ENCODE measurements around the gene SPTLC3. TPM values are rescaled to one million over a fixed set of nuclear protein-coding genes. Genes with fewer than 3 reads are reported as not detected.

The SPTLC3 gene
- total RNA-seq, 2 donors from 2014 or later: 5.3 to 18.4 TPM

DNA sequence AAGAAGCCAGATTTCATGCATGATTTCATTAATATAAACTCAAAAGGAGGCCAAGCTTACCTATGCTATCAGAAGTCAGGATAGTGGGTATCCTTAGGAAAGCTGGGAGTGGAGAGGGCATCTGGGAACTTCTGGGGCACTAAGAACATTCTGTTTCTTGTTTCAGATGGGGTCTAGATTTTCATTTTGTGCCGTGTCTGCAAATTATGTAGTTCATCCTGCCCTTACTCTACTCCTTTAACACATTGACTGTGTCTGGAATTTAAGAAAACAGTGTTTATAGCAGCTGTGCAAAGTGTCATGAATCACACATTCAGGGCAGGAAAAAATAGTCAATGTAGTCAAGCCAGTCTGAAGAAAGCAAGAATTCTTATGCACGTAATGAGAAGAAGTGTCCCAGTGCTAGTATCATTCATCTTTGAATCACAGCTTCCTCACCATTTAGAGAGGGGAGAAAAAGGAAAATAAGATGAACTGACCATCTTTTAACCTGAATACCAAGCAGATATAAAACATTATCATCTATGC lies 11.6 kb upstream of the SPTLC3 start:
- no peak overlapping the region for H3K27ac ChIP-seq
- H3K36me3 ChIP-seq (replicated peaks in 1 of 2; ENCODE audit: insufficient read depth in 1 of 2, low read depth in 2 of 2): no peaks in the 10 kb centered on the region
- intact Hi-C loops (cut with DNase I): no loop called here
- H3K4me1 ChIP-seq: no peaks in the 10 kb centered on the region
- no peak for ATAC-seq
- H3K9me3 ChIP-seq: no peaks in the 10 kb centered on the region
- WGBS, 2 donors: 56 to 69% methylated on average over 2 of the region's 2 CpGs
- TF ChIP-seq POLR2A (IDR thresholded peaks at IDR 0.05): no peak
- TF ChIP-seq, protein P1, sequence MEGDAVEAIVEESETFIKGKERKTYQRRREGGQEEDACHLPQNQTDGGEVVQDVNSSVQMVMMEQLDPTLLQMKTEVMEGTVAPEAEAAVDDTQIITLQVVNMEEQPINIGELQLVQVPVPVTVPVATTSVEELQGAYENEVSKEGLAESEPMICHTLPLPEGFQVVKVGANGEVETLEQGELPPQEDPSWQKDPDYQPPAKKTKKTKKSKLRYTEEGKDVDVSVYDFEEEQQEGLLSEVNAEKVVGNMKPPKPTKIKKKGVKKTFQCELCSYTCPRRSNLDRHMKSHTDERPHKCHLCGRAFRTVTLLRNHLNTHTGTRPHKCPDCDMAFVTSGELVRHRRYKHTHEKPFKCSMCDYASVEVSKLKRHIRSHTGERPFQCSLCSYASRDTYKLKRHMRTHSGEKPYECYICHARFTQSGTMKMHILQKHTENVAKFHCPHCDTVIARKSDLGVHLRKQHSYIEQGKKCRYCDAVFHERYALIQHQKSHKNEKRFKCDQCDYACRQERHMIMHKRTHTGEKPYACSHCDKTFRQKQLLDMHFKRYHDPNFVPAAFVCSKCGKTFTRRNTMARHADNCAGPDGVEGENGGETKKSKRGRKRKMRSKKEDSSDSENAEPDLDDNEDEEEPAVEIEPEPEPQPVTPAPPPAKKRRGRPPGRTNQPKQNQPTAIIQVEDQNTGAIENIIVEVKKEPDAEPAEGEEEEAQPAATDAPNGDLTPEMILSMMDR (IDR thresholded peaks at IDR 0.05): no peak
- no peak overlapping the region for H3K4me3 ChIP-seq
- DNase-seq: no peak
- no peaks in the 10 kb centered on the region for H3K27me3 ChIP-seq

DNA sequence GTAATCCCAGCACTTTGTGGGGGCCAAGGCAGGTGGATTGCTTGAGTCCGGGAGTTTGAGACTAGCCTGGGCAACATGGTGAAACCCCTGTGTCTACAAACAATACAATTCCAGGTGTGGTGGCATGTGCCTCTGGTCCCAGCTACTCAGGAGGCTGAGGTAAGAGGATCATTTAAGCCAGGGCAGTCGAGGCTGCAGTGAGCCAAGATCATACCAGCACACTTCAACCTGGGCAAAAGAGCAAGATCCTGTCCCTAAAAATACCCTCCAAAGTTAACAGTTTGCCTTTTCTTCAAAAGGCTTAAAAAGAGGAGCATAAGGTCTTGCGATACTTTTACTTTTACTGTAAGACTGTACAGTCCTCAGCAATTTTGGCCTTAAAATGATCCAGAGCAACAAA lies 10.7 kb upstream of the SPTLC3 start:
- Histone ChIP-seq H3K4me1 (no peaks in the 10 kb centered on the region), H3K27ac (no peak overlapping the region), H3K27me3 (no peaks in the 10 kb centered on the region), H3K9me3 (no peaks in the 10 kb centered on the region), H3K36me3 (replicated peaks in 1 of 2; ENCODE audit: insufficient read depth in 1 of 2, low read depth in 2 of 2) (no peaks in the 10 kb centered on the region), H3K4me3 (no peak overlapping the region)
- WGBS, 2 donors: 83 to 90% methylated on average over 3 of the region's 3 CpGs
- DNase-seq (no peak), ATAC-seq (no peak)
- intact Hi-C loops (cut with DNase I): no loop called here
- no peak for TF ChIP-seq POLR2A (IDR thresholded peaks at IDR 0.05)
- TF ChIP-seq, protein P1 (IDR thresholded peaks at IDR 0.05): no peak

DNA sequence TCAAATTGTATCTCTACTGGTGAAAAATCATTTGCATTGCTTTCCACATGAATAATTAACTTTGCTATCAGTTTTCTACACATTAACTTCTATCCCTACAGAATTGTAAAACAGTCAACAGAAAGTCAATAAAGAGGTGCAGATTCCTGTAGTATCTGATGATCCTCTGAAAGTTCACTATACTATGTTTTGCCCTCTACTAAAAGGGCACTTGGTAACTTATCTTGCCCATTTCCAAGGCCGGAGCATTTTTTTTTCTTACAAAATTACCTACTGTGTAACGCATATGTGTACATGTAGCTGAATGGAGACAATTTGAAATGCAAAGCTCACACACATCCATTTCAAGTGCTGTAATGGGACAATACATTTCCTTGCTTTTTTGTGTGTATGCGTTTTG lies 9.6 kb upstream of the SPTLC3 start:
- no peaks in the 10 kb centered on the region for H3K27me3 ChIP-seq
- H3K4me1 ChIP-seq: no peaks in the 10 kb centered on the region
- DNase-seq (no peak), ATAC-seq (no peak)
- H3K36me3 ChIP-seq (replicated peaks in 1 of 2; ENCODE audit: insufficient read depth in 1 of 2, low read depth in 2 of 2): no peaks in the 10 kb centered on the region
- H3K4me3 ChIP-seq: no peak overlapping the region
- intact Hi-C loops (cut with DNase I): no loop called here
- H3K9me3 ChIP-seq: no peaks in the 10 kb centered on the region
- TF ChIP-seq, protein P1 (IDR thresholded peaks at IDR 0.05): no peak
- TF ChIP-seq POLR2A (IDR thresholded peaks at IDR 0.05): no peak
- H3K27ac ChIP-seq: no peak overlapping the region
- 50 to 57% methylated on average over 3 of the region's 3 CpGs for WGBS, 2 donors

DNA sequence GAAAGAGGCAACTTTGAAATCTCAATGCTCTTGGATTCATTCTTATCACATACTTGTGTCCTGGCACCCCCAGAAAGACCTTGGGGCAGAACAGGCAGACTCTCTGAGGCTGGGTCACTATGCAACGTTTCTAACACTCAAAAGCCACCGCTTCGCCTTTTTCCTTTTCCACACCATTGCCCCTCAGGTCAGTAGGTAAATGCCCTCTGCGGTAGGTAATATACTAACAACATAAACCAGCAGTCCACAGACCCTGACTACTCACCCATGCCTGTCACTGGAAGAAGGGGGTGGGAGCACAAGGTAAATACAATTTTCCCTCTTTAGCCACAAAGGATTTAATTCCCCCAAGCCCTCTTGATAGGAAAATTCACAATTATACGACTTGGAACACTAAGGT lies 6.5 kb upstream of the SPTLC3 start:
- TF ChIP-seq, protein P1 (IDR thresholded peaks at IDR 0.05): no peak
- no peak for TF ChIP-seq POLR2A (IDR thresholded peaks at IDR 0.05)
- intact Hi-C loops (cut with DNase I): no loop called here
- Histone ChIP-seq H3K4me3 (no peak overlapping the region), H3K27ac (no peak overlapping the region), H3K4me1 (no peaks in the 10 kb centered on the region), H3K36me3 (replicated peaks in 1 of 2; ENCODE audit: insufficient read depth in 1 of 2, low read depth in 2 of 2) (no peaks in the 10 kb centered on the region), H3K9me3 (no peaks in the 10 kb centered on the region), H3K27me3 (no peaks in the 10 kb centered on the region)
- ATAC-seq: no peak
- WGBS, 2 donors: 72 to 91% methylated on average over 5 of the region's 5 CpGs
- no peak for DNase-seq

DNA sequence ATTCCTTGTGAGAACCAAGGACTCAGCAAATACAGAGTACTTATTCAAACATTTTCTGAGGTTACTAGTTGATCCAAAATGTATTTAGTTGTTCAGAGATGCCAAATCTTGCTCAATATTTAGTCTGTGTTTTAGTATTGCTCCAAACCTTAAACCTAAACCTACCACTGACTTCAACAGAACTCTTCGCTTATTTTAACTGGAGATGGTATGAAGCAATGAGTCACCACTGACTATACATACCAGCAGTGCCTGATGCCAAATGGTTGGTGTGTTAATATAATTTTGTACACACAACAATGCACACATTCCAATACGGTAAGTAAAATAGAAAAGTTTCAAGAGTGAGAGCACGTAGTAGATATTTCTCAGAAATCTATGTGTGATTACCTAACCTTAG lies 1.9 kb upstream of the SPTLC3 start:
- peaks cover 7% of the 10 kb centered on the region for H3K4me1 ChIP-seq
- DNase-seq (no peak), ATAC-seq (no peak)
- TF ChIP-seq, protein P1 (IDR thresholded peaks at IDR 0.05): no peak
- TF ChIP-seq POLR2A (IDR thresholded peaks at IDR 0.05): no peak
- H3K36me3 ChIP-seq (replicated peaks in 1 of 2; ENCODE audit: insufficient read depth in 1 of 2, low read depth in 2 of 2): no peaks in the 10 kb centered on the region
- no peak overlapping the region for H3K27ac ChIP-seq
- no peaks in the 10 kb centered on the region for H3K27me3 ChIP-seq
- H3K4me3 ChIP-seq: no peak overlapping the region
- intact Hi-C loops (cut with DNase I): no loop called here
- no peaks in the 10 kb centered on the region for H3K9me3 ChIP-seq
- WGBS, 2 donors: 56 to 77% methylated on average over 3 of the region's 3 CpGs
